GM12865 (cell line): ENCODE results near the gene KLF13.

Source experiments
- DNase-seq: peaks from one replicate; pipeline ENCODE4 v3.0.0; 2010; ENCODE audit warnings: low read depth
- H3K4me3 ChIP-seq: 2 replicates; pipeline ENCODE4 v1.5.1; 2011; ENCODE audit warnings: mild to moderate bottlenecking, low read depth, low read length, control low read depth
- CTCF ChIP-seq: IDR thresholded peaks from 2 replicates; pipeline ENCODE4 v1.5.1; 2011; ENCODE audit warnings: low read length, control low read depth, low read depth, inconsistent platforms; ENCODE audit not compliant: insufficient read depth; ENCODE audit errors: missing control alignments

KLF13 gene

GRCh38 chr15:31403096-31403495, 76.5 kb downstream of the KLF13 start:
- DNase-seq = no peak
- H3K4me3 ChIP-seq = no peak overlapping the region
- TF ChIP-seq CTCF = no peak

GRCh38 chr15:31403606-31404005, 77.0 kb downstream of the KLF13 start:
- no peak overlapping the region for H3K4me3 ChIP-seq
- DNase-seq = no peak
- no peak for TF ChIP-seq CTCF

DNA sequence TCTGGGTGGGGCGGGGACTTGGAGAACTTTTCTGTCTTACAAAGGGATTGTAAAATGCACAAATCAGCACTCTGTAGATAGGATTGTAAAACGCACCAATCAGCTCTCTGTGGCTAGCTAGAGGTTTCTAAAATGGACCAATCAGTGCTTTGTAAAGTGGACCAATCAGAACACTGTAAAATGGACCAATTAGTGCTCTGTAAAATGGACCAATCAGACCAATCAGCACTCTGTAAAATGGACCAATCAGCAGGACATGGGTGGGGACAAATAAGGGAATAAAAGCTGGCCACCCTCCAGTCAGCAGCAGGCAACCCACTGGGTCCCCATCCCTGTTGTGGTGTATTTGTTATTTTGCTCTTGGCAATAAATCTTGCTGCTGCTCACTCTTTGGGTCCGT, 77.7 kb downstream of the KLF13 start:
- TF ChIP-seq CTCF = no peak
- no peak for DNase-seq
- H3K4me3 ChIP-seq = no peak overlapping the region

- no peak overlapping the region for H3K4me3 ChIP-seq
- DNase-seq = no peak
- TF ChIP-seq CTCF = no peak
Measured at GRCh38 chr15:31405200-31405920, 78.7 kb downstream of the KLF13 start.

DNA sequence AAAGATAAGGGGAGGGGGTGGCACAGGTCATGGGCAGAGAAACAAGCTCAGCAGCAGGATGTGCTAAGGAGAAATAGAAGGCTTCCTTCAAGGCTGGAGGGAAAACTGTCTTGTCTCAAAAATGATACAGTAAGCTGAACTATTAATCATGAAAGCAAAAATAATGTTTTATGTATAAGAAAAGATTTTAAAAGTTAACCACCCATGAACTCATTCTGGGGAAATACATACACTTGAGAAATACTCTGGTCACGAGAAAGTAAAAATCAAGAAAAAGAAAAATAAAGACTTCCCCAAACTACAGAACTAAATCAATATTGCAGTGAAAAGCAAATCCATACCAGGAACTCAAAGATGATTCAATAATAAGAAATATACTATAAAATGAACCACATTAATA, 80.7 kb downstream of the KLF13 start:
- TF ChIP-seq CTCF = no peak
- H3K4me3 ChIP-seq = no peak overlapping the region
- DNase-seq = no peak

DNA sequence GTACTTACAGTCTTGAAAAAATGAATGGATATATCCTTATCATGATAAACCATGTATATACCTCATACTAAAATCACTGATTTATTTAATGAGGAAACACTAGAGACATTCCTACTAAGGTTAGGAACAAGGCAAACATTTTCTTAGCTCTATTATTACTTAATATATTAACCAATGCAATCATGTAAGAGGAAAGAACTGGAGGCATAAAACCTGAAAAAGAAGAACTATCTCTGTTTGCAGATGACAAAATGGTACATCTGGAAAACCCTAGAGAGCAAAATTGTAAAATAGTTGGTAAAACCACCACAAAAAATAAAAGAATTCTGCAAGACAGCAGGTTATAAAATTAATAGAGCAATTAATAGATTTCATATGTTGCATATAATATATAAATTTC, 81.2 kb downstream of the KLF13 start:
- no peak for TF ChIP-seq CTCF

GRCh38 chr15:31408724-31409123, 82.1 kb downstream of the KLF13 start:
- no peak for DNase-seq
- TF ChIP-seq CTCF = no peak
- no peak overlapping the region for H3K4me3 ChIP-seq

More for the DNA sequence above, 81.2 kb downstream of the KLF13 start:
- no peak for DNase-seq
- no peak overlapping the region for H3K4me3 ChIP-seq
